OCI-M1 (cell line): ENCODE measurements around the gene EIF4E2.

Experiments
- DNase-seq: peaks from one replicate; lab custom pipeline; 2025; lab: John Stamatoyannopoulos, UW

Gene EIF4E2

GRCh38 chr2:232598293-232598692, 47.8 kb downstream of the EIF4E2 start:
- DNase-seq, result no peak

GRCh38 chr2:232600053-232600773, 49.7 kb downstream of the EIF4E2 start:
- no peak for DNase-seq

- no peak for DNase-seq
Observed at GRCh38 chr2:232603283-232603682, 52.8 kb downstream of the EIF4E2 start.

- no peak for DNase-seq
Observed at GRCh38 chr2:232604535-232604934, 54.0 kb downstream of the EIF4E2 start.

GRCh38 chr2:232607011-232607410, 56.5 kb downstream of the EIF4E2 start:
- DNase-seq, result no peak

GRCh38 chr2:232609607-232610006, 59.1 kb downstream of the EIF4E2 start:
- no peak for DNase-seq

GRCh38 chr2:232610081-232610480, 59.6 kb downstream of the EIF4E2 start:
- DNase-seq, result no peak

GRCh38 chr2:232611061-232611460, 60.6 kb downstream of the EIF4E2 start:
- no peak for DNase-seq

GRCh38 chr2:232611559-232612218, 61.2 kb downstream of the EIF4E2 start:
- peak; percentile 80 for DNase-seq

- no peak for DNase-seq
Observed at GRCh38 chr2:232613538-232614134, 63.1 kb downstream of the EIF4E2 start.

GRCh38 chr2:232615339-232615738, 64.8 kb downstream of the EIF4E2 start:
- no peak for DNase-seq
